ENCODE data around the gene ENOX1.
"Not testable (repeated sequence)": the region's sequence is repeated elsewhere in the genome, so short reads cannot be mapped to it uniquely, and the experiment has no call there.

ENOX1 gene

DNA sequence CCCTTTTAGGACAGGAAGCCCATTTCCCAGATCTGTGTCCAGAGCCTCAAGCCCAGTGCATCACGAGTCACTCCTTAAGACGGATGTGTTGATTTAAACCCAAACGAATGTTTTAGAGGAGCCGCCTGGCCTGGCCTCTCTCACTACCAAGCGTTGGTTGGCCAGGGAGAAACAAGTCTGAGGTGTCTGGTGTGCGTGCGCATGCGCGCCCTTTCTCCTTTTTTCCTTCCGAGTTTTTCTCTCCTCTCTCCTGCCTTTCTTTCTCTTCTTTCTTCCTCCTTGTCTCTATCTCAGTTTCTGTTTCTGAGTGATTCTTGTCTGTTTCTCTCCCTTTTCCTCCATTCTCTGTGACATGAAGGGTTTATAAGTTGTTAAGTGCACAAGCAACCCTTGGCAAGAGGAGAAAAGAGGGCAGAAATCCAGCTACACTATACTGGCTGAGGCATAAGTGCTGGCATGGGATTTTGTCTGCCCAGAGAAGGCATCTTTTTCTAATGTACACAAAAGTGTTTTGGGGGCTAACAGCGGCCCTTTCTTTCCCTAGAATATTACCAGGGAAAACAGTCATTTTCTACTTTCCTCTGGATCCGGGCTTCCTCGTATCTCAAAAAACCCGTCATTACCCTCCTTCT lies 592.9 kb downstream of the ENOX1 start:
- no peak for TF ChIP-seq Cebpa-rat (IDR thresholded peaks at IDR 0.05)
- H3K4me2 ChIP-seq, result no peak overlapping the region

DNA sequence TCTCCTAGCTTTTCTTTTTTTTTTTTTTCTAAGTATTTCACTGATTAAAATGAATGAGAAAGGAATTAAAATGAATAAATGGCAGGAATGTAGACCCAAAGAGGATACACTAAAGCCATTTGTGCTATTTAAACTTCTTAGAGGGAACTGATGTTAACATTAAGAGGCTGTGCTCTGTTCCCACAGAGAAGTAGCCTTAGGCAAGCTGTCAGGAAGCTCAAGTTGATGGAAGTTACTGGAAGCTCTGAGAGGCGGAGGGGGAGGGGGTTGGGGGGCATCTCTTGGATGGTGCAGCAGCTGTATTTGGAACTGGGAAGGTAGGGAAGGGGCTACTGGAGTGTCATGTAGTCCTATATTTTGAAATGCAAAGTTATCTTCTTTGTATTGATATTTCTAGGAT lies 595.2 kb downstream of the ENOX1 start:
- H4K20me1 ChIP-seq, result no peaks in the 10 kb centered on the region
- H3K9me3 ChIP-seq, result no peaks in the 10 kb centered on the region
- H3K4me2 ChIP-seq, result no peak overlapping the region
- H3K36me3 ChIP-seq, result no peaks in the 10 kb centered on the region
- H3K4me1 ChIP-seq, result no peaks in the 10 kb centered on the region
- TF ChIP-seq Cebpa-rat (IDR thresholded peaks at IDR 0.05), result no peak
- no peak overlapping the region for H3K9ac ChIP-seq
- H3K27ac ChIP-seq, result no peak overlapping the region
- no peak overlapping the region for H3K4me3 ChIP-seq
- H3K27me3 ChIP-seq, result no peaks in the 10 kb centered on the region

More for the DNA sequence above, 592.9 kb downstream of the ENOX1 start:
- Histone ChIP-seq H3K9ac (no peak overlapping the region), H4K20me1 (no peaks in the 10 kb centered on the region), H3K9me3 (no peaks in the 10 kb centered on the region), H3K4me1 (no peaks in the 10 kb centered on the region), H3K4me3 (no peak overlapping the region), H3K27me3 (no peaks in the 10 kb centered on the region), H3K36me3 (no peaks in the 10 kb centered on the region), H3K27ac (no peak overlapping the region)

DNA sequence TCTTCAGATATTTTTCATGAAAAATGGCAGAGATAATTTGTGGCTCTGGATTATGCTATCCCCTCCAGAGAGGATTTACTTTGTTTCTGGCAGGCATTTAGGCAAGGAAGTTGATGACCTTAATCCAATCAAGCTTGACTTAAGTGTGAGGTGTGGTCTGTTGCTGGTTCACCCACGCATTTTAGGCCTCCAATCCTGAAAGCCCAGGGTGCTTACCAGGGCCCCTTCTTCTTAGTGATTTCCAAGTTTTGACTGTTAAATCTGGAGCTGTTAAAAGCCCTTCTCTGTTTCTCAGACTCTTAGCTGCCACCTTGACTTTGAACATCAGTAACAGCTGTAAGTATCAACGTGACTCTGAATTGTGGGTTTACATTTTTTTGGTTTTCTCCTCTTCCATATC lies 601.5 kb downstream of the ENOX1 start:
- TF ChIP-seq Cebpa-rat (IDR thresholded peaks at IDR 0.05), result no peak
- Histone ChIP-seq H3K36me3 (no peaks in the 10 kb centered on the region), H3K4me1 (no peaks in the 10 kb centered on the region), H3K27ac (no peak overlapping the region), H3K4me2 (no peak overlapping the region), H3K9me3 (peaks cover 7% of the 10 kb centered on the region), H3K4me3 (no peak overlapping the region), H3K27me3 (no peaks in the 10 kb centered on the region), H4K20me1 (no peaks in the 10 kb centered on the region), H3K9ac (no peak overlapping the region)

DNA sequence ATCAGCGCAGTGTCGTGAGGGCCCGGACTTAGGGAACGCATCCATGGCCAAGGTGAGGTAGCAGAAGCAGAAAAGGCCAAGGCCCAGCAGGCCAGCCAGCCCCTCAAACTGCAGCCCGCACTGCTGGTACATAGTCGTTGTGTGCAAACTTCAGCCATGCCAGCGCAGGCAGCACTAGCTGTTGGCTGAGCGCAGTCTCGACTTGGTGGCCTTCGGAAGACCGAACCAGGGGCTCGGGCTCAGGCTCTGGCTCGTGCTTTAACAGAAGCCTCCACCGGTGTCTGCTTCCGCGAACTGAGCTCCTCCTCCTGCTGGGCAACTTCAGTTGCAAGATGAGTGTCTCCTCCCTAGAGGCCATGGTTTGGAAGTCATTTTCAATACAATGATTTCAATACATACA lies 605.9 kb downstream of the ENOX1 start:
- Histone ChIP-seq H3K27me3 (no peaks in the 10 kb centered on the region), H3K36me3 (no peaks in the 10 kb centered on the region), H3K9me3 (peaks cover 11% of the 10 kb centered on the region), H3K27ac (no peak overlapping the region), H3K9ac (no peak overlapping the region), H3K4me1 (no peaks in the 10 kb centered on the region), H3K4me3 (no peak overlapping the region), H4K20me1 (no peaks in the 10 kb centered on the region), H3K4me2 (no peak overlapping the region)
- no peak for TF ChIP-seq Cebpa-rat (IDR thresholded peaks at IDR 0.05)

DNA sequence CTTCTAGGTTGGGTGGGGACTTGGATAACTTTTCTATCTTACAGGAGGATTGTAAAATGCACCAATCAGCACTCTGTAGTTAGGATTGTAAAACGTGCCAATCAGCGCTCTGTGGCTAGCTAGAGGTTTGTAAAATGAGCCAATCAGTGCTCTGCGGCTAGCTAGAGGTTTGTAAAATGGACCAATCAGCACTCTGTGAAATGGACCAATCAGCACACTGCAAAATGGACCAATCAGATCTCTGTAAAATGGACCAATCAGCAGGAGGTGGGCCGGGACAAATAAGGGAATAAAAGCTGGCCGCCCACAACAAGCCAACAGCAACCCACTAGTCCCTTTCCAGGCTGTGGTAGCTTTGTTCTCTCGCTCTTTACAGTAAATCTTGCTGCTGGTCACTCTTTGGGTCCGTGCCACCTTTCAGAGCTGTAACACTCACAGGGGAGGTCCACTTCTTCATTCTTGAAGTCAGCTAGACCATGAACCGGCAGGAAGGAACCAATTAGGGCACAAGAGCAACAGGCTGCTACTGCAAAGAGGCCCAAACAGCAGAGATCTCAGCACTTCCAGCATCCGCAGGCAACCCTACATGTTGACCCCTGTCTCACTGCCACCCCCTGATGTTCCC lies 606.6 kb downstream of the ENOX1 start:
- Histone ChIP-seq H3K27me3 (no peaks in the 10 kb centered on the region), H3K9me3 (peaks cover 11% of the 10 kb centered on the region), H3K4me2 (no peak overlapping the region), H4K20me1 (no peaks in the 10 kb centered on the region), H3K27ac (no peak overlapping the region), H3K9ac (no peak overlapping the region), H3K36me3 (no peaks in the 10 kb centered on the region), H3K4me1 (no peaks in the 10 kb centered on the region), H3K4me3 (no peak overlapping the region)
- no peak for TF ChIP-seq Cebpa-rat (IDR thresholded peaks at IDR 0.05)

DNA sequence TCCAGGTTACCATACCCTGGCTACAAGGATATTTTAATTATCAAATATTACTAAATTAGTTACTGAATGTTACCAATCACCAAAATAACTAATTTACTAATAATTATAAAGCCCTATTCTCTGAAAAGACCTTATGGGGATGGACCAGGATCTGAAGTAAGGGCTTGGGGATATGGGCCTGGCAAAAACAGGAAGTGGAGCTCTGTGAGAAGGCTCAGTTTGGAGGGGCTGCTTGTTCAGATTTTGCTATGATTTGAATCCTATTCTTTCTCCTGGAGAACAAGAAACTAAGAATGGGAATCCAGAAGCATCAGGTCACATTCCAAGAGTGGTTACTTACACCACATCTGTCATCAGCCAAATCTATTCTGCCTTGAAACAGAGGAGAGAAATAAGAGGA lies 615.3 kb downstream of the ENOX1 start:
- TF ChIP-seq Cebpa-rat (IDR thresholded peaks at IDR 0.05), result no peak

DNA sequence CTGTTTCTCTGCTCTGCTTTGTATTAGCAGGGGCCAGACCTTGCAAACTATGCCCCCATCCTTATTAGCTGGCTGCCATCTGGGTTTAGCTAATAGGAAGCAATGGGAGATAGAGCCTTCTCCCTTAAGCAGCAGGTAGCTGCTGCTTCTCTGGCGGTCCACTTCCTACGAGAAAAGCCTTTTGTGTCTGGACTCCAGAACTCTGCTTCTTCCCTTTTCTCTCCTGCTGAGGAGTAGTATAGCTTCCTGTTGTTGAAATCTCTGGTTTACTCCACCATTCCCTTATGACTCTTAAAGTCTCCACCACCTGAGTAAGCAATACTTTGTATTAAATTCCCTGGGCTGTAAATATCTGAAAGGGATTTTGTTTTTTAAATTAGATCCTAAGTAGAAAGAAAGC lies 616.3 kb downstream of the ENOX1 start:
- Histone ChIP-seq H3K27ac (no peak overlapping the region), H3K9ac (no peak overlapping the region), H3K27me3 (no peaks in the 10 kb centered on the region), H3K9me3 (peaks cover 4% of the 10 kb centered on the region), H4K20me1 (no peaks in the 10 kb centered on the region), H3K4me2 (no peak overlapping the region), H3K4me1 (no peaks in the 10 kb centered on the region), H3K4me3 (no peak overlapping the region), H3K36me3 (no peaks in the 10 kb centered on the region)
- TF ChIP-seq Cebpa-rat (IDR thresholded peaks at IDR 0.05), result no peak

More for the DNA sequence above, 615.3 kb downstream of the ENOX1 start:
- Histone ChIP-seq H3K9ac (no peak overlapping the region), H3K27me3 (no peaks in the 10 kb centered on the region), H4K20me1 (no peaks in the 10 kb centered on the region), H3K36me3 (no peaks in the 10 kb centered on the region), H3K27ac (no peak overlapping the region), H3K4me3 (no peak overlapping the region), H3K4me1 (no peaks in the 10 kb centered on the region), H3K9me3 (no peaks in the 10 kb centered on the region), H3K4me2 (no peak overlapping the region)

DNA sequence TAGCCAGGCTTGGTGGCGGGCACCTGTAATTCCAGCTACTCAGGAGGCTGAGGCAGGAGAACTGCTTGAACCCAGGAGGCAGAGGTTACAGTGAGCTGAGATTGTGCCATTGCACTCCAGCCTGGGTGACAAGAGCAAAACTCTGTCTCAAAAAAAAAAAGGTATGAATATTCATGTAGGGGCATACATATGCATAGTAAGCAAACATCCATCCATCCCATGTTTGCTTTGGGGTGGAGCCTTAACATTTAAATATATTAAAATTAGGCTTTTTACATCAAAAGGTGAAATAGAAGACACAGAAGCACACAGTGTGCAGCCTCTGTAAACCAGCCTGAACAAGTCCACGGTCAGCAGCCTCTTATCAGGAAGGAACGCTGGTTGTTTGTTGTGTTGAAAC lies 618.3 kb downstream of the ENOX1 start:
- not testable (repeated sequence) for H4K20me1 ChIP-seq, H3K36me3 ChIP-seq, H3K27me3 ChIP-seq, H3K4me3 ChIP-seq, H3K9ac ChIP-seq, H3K4me2 ChIP-seq, H3K4me1 ChIP-seq, H3K27ac ChIP-seq
- peaks cover 12% of the 10 kb centered on the region for H3K9me3 ChIP-seq

DNA sequence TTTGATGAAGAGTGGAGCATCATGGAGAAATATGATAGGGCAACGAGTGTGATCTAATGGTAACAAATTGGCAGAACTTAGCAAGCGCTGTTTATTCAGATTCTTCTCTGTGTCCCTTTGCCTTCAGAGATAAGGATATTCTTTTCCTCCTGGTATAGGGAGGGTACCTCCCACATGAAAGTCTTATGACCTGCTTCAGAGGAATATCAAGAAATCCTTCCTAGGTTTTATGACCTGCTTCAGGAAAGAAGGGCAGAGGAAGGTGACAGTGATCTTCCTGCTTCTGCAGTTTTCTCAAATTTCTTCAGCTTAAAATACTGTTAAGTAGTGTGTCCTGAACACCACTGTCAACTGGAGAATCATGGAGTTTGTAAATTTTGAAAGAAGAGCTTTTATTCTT lies 619.0 kb downstream of the ENOX1 start:
- no peaks in the 10 kb centered on the region for H4K20me1 ChIP-seq
- no peak overlapping the region for H3K27ac ChIP-seq
- no peaks in the 10 kb centered on the region for H3K4me1 ChIP-seq
- H3K4me3 ChIP-seq, result no peak overlapping the region
- H3K36me3 ChIP-seq, result no peaks in the 10 kb centered on the region
- no peaks in the 10 kb centered on the region for H3K27me3 ChIP-seq
- TF ChIP-seq Cebpa-rat (IDR thresholded peaks at IDR 0.05), result no peak
- peaks cover 12% of the 10 kb centered on the region for H3K9me3 ChIP-seq
- no peak overlapping the region for H3K9ac ChIP-seq
- no peak overlapping the region for H3K4me2 ChIP-seq

DNA sequence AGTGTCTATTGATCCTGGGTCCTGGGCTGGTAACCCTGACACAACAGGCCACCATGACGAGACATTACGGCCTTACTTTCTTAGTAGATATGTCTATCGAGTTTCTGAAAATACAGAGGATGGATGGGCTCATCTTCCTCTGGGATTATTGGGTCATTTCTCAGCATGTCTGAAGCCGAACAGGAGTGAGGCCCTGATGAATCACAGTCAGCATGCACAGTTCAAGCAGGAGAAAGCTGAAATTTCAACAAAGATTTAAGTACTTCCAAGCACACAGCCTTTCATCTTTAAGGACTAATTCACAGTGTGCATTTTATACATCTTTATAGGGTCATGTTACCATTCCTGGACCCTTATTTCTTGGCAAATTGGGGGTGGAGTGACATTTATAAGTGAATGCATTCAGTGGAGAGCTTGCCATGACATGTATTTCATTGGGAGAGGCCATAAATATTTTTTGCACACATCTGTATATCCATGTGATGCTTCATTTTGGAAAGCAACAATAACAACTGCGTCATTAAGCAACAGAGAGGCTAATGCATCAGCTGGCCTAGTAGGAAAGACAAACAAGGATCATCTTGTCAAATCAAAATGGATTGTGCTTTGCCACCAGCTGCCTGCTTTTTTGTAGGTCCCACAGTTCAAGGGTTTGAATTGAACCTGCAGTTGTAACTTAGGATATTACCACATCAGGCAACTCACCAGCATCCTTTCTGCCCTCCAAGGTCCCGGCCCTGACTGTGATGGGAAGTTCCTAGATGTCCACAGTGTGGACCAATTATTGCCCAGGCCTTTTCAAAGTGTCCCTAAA lies 619.9 kb downstream of the ENOX1 start:
- H3K36me3 ChIP-seq, result no peaks in the 10 kb centered on the region
- no peaks in the 10 kb centered on the region for H3K27me3 ChIP-seq
- peaks cover 12% of the 10 kb centered on the region for H3K9me3 ChIP-seq

More for the DNA sequence above, 619.9 kb downstream of the ENOX1 start:
- Histone ChIP-seq H3K4me2 (no peak overlapping the region), H3K4me3 (no peak overlapping the region), H3K27ac (no peak overlapping the region), H3K9ac (no peak overlapping the region), H3K4me1 (no peaks in the 10 kb centered on the region), H4K20me1 (no peaks in the 10 kb centered on the region)
- no peak for TF ChIP-seq Cebpa-rat (IDR thresholded peaks at IDR 0.05)
